Stimulated activated CD4-positive, alpha-beta T cell treated with anti-CD3 and anti-CD28 coated beads, Interleukin-15, amount 100 ng/mL, for 1 hour (primary cell): ENCODE measurements around the gene MORF4L2.
"Not testable (repeated sequence)": the region's sequence is repeated elsewhere in the genome, so short reads cannot be mapped to it uniquely, and the experiment has no call there.

Experiments used
- DNase-seq, 2 donors: peaks; one replicate each; pipeline ENCODE4 v3.0.0-alpha.2; 2020; ENCODE audit warnings: low read depth in 1 of 2, low spot score in 1 of 2

Gene MORF4L2

DNA sequence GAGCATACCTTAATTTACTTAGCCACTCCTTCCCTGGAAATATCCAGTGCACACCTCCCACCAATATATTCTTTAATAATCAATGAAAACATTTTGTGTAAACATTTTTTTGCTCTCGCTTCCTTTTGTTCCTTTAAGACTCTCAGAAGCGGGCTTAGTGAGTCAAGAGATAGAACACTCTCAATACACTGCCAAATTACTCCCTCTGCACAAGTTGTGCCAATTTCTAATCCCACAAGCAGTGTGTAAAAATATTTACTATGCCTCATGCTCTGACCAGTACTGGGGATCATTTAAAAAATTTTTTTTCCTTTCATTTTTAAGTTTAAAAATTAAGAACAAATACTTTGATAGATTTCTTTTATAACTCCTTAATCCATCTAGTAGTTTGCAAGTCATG lies 5.1 kb downstream of the MORF4L2 start:
- DNase-seq: no peak

DNA sequence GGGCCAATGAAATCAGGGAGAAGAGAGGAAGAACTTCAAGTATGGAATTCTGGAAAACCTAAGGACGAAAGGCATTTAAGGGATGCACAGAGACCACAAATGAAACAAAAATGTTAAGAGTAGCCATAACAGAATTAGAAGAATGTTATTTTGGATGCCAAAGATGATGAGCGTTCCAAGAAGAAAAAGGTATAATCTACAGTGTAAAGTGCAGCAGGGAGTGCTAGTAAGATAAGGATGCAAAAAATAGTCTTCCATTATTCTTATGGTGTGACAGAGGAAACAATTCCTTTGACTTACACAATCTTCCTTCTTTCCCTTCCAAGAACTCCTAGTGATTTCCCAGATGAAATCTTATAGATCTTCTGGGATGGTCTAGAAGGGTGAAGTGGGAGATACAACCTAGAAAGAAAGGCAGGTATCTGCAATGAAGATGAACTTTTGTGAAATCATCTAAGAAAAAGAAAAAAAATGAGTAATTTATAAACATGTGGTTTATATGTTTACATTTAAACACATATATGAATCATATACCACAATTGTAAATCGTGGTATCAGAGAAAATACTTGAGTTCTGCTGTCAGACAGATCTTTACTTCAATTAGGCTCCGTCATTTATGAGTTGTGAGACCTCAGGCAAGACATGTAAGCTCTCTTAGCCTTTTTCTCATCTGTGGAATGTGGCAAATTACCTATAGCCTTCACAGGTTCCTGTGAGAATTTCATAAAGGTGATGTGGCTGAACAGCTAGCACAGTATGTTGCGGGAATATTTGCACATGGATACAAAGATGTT lies 8.1 kb downstream of the MORF4L2 start:
- no peak for DNase-seq

DNA sequence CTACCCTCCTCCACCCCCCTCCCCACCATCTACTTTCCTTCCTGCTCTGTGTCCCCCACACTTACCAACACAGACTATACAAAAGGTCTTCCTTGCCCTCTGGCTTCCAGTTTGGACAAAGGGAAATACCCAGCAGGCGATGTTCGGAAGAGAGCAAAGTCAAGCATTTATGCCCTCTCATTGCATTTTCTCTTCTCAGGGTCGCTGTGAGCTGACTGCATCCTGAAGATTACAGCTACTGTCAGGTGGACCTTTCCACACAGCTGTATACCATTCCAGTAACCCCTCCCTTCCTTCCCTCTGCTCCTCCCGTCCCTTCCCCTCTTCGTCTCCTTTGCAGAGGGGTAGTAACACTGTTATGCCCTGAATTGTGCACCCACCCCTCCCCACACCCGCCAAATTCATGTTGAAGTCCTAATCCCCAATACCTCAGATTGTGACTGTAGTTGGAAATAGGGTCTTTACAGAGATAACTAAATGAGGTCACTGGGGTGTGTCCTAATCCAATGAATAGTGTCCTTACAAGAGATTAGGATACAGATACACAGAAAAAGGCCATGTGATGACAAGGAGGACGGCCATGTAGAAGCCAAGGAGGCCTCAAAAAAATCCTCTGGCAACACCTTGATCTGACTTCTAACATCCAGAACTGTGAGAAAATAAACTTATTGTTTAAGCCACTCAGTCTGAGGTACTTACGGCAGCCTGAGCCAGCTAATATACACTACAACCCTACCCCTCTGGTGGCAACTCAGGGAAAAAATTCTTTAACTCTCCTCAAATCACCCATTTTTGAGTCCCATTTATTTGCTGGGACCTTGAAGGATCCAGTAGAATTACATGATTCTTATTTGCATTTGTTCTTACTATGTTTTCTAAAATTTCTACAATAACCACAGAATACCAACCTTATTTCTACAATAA lies 11.7 kb downstream of the MORF4L2 start:
- no peak for DNase-seq

DNA sequence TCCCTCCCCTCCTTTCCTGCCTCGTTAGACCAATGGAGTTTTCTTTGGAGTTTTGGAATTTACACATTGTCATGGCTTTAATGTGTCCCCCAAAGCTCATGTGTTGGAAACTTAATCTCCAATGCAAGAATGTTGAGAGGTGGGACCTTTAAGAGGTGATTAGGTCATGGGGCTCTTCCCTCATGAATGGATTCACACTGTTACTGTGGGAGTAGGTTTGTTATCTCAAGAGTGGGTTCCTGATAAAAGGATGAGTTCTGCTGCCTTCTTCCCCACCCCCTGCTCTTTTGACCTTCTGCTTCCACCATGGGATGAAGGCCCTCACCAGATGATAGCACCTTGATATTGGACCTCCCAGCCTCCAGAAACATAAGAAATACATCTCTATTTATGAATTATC lies 16.8 kb downstream of the MORF4L2 start:
- DNase-seq: no peak

DNA sequence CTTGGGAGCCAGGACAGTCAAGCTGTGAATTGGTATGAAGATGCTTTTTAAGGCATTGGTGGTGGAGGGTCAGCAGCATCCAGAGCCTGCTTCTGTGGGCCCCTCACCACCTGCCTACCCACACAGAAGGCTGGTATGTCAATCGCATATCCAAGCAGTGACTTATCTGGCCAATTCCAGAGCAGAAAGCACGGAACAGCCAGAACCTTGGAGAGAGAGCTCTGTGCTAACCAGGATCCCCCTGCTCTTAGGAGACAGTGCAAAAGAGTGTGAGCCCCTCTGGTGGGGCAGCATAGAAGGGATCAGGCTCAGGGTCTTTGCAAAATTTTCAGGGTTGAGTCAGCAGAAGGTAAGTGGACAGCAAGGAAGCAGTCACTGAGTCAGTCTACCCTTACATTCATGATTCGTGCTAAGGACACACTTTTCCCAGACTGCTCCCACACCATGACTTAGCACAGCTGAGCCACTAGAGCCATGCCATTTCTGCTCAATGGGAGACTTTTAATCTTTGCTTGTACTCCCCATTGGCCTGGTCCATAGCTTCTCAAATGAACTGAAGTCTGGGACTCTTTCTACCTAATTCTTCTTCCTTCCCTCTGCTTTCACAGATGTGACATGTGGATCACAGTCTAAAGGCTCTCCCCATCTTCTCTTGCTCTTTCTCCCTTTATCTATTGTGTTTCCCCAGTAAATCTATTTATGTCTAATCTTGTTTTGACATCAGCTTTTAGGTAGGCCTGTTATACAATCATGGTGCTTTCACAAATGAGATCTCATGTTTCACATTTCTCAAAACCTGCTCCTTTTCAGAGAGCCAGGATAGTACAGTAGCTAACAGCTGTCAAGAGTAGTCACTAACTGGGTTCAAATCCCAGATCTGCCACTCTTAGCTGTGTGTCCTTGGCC lies 20.0 kb downstream of the MORF4L2 start:
- no peak for DNase-seq

DNA sequence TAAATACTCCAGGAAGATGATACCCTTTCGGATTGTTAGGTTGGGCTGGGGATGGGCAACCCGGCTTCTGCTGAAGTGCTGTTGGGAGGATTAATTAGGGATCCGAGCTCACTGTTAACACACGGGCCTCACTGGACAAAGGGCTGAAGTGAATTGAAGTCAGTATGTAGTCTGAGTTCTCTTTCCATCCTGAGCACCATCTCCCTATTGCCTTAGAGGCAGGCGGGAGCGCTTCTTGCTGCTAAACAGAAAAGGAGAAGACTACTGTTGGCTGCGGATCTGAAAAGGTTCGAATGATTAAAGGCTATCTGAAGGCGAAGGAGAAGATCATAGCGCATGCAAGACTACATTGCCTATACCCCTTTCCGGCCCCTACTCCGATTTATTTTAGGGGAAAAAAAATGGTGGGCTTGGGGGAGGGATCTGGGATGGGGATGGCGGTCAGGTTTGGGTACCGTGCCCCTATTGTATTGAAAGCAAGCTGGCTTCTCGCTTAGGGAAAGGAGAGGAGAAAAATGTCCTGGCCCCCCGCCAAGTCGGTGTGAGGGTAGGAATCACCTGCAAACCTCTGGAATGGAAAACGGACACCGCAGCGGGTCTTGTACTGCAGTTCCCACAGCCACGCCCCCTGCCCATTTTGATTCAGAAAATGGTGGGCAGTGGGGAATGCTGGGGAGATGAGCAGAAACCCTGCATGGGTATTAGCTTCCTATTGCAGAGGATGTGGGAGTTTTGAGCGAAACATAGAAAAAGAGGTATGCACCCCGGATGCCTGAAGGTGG lies 22.3 kb downstream of the MORF4L2 start:
- no peak for DNase-seq

DNA sequence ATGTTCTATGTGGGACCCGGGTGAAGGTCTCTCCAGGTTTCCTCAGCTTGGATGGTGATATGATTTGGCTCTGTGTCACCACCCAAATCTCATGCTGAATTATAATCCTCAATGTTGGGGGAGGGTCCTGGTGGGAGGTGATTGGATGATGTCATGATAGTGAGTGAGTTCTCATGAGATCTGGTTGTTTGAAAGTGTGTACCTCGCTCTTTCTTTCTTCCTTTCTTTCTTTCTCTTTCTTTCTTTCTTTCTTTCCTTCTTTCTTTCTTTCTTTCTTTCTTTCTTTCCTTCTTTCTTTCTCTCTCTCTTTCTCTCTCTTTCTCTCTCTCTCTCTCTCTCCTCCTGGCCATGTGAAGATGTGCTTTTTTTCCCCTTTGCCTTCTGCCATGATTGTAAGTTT lies 27.0 kb downstream of the MORF4L2 start:
- DNase-seq: not testable (repeated sequence)

DNA sequence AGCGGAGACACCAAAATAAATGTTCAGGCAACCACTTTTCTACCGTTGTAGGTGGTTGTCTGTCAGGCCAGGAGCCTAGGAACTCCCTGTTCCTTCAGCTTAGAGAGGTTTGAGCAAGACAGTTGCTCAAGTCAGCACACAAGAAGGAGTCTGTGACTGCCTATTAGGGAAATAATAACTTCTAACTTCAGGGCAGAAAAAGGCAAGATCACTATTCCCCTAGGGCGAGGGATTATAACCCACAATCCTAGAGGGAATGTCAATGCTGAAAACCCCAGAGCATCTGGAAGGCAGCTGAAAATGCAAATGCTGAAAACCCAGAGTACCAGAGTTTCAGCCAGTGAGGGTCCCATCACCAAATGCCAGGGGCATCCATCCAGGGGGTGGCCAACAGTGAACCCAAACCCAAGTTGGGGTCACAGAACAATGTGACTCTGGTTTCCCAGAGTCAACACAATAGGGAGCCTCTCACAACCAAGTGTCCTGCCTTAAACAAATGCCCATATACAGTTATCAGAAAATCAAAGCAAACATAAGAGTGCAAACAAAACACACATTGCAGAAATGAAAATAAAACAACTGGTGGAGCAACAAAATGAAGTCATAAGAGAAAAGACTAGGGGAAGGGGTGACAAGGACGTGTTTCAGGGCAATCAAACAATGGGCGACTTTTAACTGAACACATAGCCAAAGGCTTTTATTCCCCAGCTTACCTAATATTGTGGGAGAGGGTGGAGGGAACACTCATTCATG lies 27.6 kb downstream of the MORF4L2 start:
- no peak for DNase-seq

DNA sequence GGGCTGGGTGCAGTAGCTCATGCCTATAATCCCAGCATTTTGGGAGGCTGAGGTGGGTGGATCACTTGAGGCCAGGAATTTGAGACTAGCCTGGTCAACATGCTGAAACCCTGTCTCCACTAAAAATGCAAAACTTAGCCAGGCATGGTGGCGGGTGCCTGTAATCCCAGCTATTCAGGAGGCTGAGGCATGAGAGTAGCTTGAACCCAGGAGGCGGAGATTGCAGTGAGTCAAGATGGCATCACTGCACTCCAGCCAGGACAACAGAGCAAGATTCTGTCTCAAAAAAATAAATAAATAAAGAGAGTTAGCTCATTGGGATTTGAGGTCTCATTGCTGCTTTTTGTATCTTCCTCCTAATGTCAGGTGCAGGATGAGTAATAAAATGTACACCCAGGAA lies 29.4 kb downstream of the MORF4L2 start:
- DNase-seq: not testable (repeated sequence)

DNA sequence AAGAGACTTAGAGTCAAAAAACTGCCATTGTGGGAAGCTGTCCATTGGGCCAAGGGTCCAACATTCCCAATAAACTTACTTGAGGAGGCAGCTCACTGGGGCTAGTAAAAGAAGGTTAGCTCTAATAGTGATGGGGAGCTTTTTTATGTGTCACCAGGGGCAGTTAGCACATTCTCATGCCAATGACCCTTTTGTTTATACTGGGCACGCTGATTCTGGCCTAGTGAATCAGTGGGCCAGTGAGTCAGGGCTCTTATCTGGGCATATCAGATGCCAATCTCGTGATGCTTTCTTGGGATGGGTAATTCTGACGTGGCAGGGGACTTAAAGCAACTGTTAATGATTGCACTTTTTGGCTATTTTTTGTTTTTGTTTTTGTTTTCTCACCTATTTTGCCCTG lies 29.9 kb downstream of the MORF4L2 start:
- DNase-seq: no peak

DNA sequence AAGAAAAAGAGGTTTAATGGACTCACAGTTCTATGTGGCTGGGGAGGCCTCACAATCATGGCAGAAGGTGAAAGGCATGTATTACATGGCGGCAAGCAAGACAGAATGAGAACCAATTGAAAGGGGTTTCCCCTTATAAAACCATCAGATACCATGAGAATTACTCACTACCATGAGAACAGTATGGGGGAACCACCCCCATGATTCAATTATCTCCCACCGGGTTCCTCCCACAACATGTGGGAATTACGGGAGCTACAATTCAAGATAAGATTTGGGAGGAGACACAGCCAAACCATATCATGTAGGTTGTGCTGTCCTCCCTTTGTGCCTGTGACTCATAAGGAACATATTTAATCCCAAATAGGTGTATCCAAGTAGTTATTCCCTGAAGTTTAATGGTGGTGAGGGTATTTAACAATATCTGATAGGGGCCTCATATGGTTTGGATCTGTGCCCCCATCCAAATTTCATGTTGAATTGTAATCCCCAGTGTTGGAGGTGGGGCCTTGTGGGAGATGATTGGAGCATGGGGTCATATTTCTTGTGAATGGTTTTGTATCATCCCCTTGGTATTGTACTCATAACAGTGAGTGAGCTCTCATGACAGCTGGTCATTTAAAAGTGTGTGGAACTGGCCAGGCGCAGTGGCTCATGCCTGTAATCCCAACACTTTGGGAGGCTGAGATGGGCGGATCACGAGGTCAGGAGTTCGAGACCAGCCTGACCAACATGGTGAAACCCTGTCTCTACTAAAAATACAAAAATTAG lies 31.1 kb downstream of the MORF4L2 start:
- DNase-seq: not testable (repeated sequence)

DNA sequence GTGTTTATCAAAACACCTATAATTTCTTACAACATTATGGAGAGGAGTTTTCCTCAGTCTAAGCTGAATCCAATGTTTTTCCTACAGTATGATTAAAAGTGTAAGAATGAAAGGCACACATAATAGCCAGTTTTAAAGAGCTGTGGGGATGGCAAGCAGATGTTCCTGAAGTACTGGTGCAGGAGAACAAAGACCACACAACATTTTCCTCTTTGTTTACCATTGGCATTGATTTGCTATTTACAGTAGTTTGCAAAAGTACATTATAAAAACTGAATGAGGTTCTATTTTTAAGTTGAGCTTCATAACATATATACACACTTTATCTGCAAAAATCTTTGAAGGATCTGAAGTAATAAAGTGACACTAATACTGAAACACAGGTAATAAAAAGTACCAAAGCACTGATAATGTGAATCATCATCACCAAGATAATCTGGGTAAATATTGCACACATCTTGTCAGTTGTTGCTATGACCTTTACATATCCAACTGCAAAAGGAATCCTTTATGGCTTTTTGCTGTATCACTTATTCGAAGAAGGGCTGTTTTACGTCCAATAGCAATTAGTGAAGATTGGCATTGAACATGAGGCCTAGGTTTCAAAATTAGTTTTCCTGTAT lies 35.2 kb downstream of the MORF4L2 start:
- no peak for DNase-seq

DNA sequence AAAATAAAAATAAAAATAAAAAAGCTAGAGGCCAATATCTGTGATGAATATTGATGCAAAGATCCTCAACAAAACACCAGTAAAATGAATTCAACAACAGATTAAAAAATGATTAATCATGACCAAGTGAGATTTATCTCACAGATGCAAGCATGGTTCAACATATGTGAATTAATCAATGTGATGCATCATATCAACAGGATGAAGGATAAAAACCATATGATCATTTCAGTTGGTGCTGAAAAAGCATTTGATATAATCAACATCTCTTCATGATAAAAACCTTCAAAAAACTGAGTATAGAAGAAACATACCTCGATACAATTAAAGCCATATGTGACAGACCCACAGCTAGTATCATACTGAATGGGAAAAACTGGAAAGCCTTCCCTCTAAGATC lies 38.9 kb downstream of the MORF4L2 start:
- DNase-seq: no peak

DNA sequence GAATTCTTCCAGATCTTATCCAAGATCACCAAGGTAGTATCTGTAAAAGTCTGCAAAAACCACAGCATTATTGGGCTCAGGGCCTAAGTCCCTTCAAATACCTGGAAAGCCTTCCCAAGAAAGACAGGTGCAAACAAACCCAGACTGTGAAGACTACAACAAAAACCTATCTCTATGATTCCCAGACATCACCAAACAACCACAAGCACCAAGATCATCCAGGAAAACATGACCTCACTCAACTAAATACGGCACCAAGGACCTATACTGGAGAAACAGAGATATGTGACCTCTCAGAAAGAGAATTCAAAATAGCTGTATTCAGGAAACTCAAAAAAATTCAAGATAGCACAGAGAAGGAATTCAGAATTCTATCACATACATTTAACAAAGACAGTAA lies 42.4 kb downstream of the MORF4L2 start:
- no peak for DNase-seq

DNA sequence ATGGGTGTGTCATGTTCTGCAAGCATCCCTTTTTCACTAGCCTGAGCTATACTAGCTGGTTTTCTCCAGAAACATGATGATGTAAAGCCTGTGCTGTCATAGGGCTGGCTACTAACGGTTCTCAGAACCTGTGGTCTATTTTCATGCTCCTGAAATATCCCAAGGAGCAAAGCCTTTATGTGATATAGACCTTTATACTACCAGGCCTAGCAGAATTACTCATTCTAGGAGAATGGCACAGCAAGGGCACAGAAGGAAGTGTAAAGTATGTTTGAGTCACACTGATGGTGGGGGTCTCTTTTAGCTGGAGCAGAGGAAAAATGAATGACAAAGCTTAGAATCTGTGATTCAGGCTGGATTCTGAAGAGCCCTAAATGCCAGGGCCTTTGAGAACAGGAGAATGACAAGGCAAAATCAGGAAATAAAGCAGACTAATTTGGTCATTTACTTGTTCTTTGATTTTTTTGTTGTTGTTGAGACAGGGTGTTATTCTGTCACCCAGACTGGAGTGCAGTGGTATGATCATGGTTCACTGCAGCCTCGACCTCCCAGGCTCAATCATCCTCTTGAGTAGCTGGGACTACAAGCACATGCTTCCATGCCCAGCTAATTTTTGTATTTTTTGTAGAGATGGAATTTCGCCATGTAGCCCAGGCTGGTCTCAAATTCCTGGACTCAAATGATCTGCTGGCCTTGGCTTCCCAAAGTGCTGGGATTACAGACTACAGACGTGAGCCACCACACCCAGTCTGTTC lies 45.9 kb downstream of the MORF4L2 start:
- DNase-seq: no peak

DNA sequence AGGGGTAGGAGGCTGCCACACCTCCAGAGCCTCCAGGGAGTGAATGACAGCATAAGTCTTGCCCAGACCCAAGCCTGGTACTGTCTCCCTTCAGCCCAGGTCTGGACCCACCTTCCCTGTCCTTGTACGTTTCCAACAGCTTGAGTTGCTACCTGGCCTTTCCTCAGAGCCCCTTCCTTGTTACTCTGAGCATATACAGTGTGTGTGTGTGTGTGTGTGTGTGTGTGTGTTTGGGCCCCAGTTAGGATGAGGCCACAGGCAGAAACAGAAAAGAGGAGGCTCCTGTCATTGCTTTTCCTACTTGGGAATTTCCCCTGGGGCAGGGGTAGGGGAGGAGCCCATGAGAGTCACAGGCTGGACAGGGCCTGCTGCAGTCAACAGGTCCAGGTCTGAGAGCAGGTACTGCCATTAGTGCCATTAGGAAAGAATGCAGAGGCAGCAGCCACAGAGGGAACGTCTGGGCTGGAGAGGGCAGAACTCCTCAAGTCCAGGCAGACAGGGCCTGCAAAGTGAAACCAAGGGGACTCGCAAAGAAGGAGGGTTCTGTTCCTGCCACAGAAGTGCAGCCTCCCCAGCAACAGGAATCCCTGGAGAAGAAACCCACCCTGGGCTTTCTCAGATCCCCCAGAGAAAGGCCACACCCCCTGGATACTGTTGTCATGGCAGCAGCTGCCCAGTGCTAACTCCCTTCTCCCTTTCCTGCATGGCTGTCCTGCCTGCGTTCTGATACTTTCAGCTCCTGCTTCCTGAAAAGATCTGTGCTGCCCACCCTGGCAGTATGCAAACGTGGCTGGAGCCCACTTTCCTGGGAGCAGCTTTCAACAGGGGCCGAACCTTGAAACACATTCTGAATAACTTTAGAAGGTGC lies 47.8 kb downstream of the MORF4L2 start:
- DNase-seq: not testable (repeated sequence)
